OCI-LY7 (cell line): ENCODE results near the gene PLXNA4.

Source experiments
- CTCF ChIP-seq: fragments of 200-600 bp; sonication (generic); conservative IDR thresholded peaks from 2 replicates; pipeline ENCODE4 v1.5.1; 2014; ENCODE audit warnings: mild to moderate bottlenecking, antibody characterized with exemption, low read length, moderate library complexity, mixed read lengths
- EZH2phosphoT487 ChIP-seq: fragments of 200-600 bp; sonication (generic); IDR thresholded peaks from 2 replicates; pipeline ENCODE4 v1.6.1; 2018; ENCODE audit warnings: low read depth, borderline replicate concordance, mild to moderate bottlenecking, mixed run types, antibody characterized with exemption, low read length, moderate library complexity, mixed read lengths

DNA sequence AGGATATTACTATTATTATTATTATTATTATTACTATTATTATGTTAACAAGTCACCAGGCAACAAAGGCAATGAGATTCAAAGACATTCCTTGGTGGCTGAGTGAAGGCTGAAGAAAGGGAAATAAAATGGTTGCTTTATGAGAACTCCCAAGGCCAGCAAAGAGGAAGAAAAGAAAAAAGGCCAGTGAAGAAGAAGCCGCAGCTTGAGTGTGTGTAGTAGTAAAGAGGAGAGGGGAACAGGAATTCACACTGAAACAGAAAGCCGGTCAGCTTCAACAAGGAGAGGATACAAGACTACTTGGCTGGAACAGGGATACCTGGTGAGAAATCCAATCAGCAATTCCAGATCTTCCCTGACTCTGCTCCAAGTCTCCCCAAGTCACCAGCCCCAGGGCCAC is 42.4 kb downstream of the PLXNA4 start:
- no peak for TF ChIP-seq CTCF
- no peak for TF ChIP-seq EZH2phosphoT487
